SK-N-SH (cell line): ENCODE measurements around the gene KRTAP12-2.

Source experiments
- CHD2 ChIP-seq: fragments of 150-350 bp; IDR thresholded peaks from 2 replicates; pipeline ENCODE4 v1.6.1; 2018; ENCODE audit warnings: low read length; ENCODE audit not compliant: partially characterized antibody
- EP300 ChIP-seq, 2 experiments: IDR thresholded peaks; 2 replicates each; pipeline versions ENCODE4 v1.4.0 to v1.6.1; 2012; ENCODE audit warnings: borderline replicate concordance in 1 of 2, low read depth in 1 of 2, low read length in 1 of 2
- EZH2phosphoT487 ChIP-seq: fragments of 200-600 bp; sonication (generic); IDR thresholded peaks from 2 replicates; pipeline ENCODE4 v1.6.1; 2017; ENCODE audit warnings: low read depth, mixed run types, mild to moderate bottlenecking, antibody characterized with exemption, moderate library complexity, borderline replicate concordance
- FOXJ3 ChIP-seq: sonication (generic); formaldehyde crosslinking; IDR thresholded peaks from 2 replicates; pipeline ENCODE4 v1.5.1; 2020; ENCODE audit warnings: mild to moderate bottlenecking, missing genetic modification reagents
- GATA2 ChIP-seq: sonication (generic); formaldehyde crosslinking; IDR thresholded peaks from 2 replicates; pipeline ENCODE4 v1.5.0; 2020; ENCODE audit warnings: mild to moderate bottlenecking, missing genetic modification reagents
- JUND ChIP-seq: IDR thresholded peaks from 2 replicates; pipeline ENCODE4 v1.4.0; 2012
- MXI1 ChIP-seq: IDR thresholded peaks from 2 replicates; pipeline ENCODE4 v1.6.1; 2012; ENCODE audit warnings: mild to moderate bottlenecking, low read depth, low read length, improper control_type of control experiment
- NFIC ChIP-seq: IDR thresholded peaks from 2 replicates; pipeline ENCODE4 v1.4.0; 2012; ENCODE audit warnings: borderline replicate concordance
- NRF1 ChIP-seq: IDR thresholded peaks from 2 replicates; pipeline ENCODE4 v1.6.1; 2012; ENCODE audit warnings: low read depth, mild to moderate bottlenecking, low read length
- POLR2AphosphoS5 ChIP-seq: IDR thresholded peaks from 2 replicates; pipeline ENCODE4 v1.6.1; 2012; ENCODE audit warnings: low read depth, low read length
- TAF1 ChIP-seq: IDR thresholded peaks from 2 replicates; pipeline ENCODE4 v1.6.1; 2012; ENCODE audit warnings: low read depth, mild to moderate bottlenecking, low read length, moderate library complexity, borderline replicate concordance
- TF ChIP-seq, protein P1 (sequence below): fragments of 200-600 bp; sonication (generic); IDR thresholded peaks from 2 replicates; pipeline ENCODE4 v1.6.1; 2017; ENCODE audit warnings: antibody characterized with exemption, mild to moderate bottlenecking, moderate library complexity
- TF ChIP-seq, protein P2 (sequence below): IDR thresholded peaks from 2 replicates; pipeline ENCODE4 v1.4.0; 2012; ENCODE audit warnings: low read depth
- TF ChIP-seq, protein P3 (sequence below): IDR thresholded peaks from 2 replicates; pipeline ENCODE4 v1.6.1; 2012; ENCODE audit warnings: mild to moderate bottlenecking, low read depth, low read length, moderate library complexity

DNA sequence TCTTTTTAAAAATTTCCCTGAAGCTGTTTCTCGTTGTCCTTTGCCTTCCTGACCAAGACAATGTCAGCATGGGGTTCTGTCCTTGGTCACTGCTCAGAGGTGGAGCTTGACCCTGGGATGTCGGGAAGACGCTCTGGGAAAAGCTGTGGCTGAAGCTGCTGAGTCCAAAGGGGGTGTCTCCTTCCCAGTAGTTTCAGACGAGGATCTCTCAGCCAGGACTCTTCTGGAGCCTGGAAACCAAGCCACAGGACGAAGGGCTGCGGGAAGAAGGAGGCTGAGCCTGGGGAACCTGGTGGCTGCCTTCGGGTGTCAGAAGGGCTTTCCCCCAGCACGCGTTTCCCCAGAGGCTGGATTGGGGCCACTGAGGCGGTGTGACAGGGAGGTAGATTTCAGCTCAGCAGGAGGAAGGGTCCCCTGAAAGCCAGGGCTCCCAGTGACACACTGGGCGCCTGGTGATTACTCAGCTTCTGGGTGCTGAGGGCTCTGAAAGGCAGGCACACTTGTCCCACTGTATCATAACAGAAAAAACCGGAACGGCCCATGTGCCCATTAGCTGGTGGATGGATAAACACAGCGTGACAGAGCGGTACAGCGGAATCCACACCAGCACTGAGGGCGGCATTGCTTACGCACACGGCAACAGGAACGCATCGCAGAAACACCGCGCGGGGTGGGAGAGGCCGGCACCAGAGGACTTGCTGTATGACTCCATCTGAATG, 20.3 kb upstream of the KRTAP12-2 start:
- TF ChIP-seq, protein P1, sequence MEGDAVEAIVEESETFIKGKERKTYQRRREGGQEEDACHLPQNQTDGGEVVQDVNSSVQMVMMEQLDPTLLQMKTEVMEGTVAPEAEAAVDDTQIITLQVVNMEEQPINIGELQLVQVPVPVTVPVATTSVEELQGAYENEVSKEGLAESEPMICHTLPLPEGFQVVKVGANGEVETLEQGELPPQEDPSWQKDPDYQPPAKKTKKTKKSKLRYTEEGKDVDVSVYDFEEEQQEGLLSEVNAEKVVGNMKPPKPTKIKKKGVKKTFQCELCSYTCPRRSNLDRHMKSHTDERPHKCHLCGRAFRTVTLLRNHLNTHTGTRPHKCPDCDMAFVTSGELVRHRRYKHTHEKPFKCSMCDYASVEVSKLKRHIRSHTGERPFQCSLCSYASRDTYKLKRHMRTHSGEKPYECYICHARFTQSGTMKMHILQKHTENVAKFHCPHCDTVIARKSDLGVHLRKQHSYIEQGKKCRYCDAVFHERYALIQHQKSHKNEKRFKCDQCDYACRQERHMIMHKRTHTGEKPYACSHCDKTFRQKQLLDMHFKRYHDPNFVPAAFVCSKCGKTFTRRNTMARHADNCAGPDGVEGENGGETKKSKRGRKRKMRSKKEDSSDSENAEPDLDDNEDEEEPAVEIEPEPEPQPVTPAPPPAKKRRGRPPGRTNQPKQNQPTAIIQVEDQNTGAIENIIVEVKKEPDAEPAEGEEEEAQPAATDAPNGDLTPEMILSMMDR = no peak
- TF ChIP-seq, protein P2, sequence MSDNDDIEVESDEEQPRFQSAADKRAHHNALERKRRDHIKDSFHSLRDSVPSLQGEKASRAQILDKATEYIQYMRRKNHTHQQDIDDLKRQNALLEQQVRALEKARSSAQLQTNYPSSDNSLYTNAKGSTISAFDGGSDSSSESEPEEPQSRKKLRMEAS = no peak
- TF ChIP-seq POLR2AphosphoS5 (no peak), FOXJ3 (CRISPR knock-in tag) (no peak), NFIC (no peak), TAF1 (no peak), MXI1 (no peak), GATA2 (CRISPR knock-in tag) (no peak), EZH2phosphoT487 (no peak), EP300 (IDR thresholded peaks at IDR 0.05; ENCODE audit: borderline replicate concordance in 1 of 2, low read depth in 1 of 2, low read length in 1 of 2) (no peak), JUND (no peak), NRF1 (no peak), CHD2 (no peak)
- TF ChIP-seq, protein P3, sequence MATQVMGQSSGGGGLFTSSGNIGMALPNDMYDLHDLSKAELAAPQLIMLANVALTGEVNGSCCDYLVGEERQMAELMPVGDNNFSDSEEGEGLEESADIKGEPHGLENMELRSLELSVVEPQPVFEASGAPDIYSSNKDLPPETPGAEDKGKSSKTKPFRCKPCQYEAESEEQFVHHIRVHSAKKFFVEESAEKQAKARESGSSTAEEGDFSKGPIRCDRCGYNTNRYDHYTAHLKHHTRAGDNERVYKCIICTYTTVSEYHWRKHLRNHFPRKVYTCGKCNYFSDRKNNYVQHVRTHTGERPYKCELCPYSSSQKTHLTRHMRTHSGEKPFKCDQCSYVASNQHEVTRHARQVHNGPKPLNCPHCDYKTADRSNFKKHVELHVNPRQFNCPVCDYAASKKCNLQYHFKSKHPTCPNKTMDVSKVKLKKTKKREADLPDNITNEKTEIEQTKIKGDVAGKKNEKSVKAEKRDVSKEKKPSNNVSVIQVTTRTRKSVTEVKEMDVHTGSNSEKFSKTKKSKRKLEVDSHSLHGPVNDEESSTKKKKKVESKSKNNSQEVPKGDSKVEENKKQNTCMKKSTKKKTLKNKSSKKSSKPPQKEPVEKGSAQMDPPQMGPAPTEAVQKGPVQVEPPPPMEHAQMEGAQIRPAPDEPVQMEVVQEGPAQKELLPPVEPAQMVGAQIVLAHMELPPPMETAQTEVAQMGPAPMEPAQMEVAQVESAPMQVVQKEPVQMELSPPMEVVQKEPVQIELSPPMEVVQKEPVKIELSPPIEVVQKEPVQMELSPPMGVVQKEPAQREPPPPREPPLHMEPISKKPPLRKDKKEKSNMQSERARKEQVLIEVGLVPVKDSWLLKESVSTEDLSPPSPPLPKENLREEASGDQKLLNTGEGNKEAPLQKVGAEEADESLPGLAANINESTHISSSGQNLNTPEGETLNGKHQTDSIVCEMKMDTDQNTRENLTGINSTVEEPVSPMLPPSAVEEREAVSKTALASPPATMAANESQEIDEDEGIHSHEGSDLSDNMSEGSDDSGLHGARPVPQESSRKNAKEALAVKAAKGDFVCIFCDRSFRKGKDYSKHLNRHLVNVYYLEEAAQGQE = no peak
